K562 (cell line): Measurements from ENCODE around the gene PARD3B.

Experiments used
- ELF4 ChIP-seq: fragments of 450-650 bp; formaldehyde crosslinking; IDR thresholded peaks from 2 replicates; pipeline ENCODE4 v1.4.0; 2022; ENCODE audit warnings: missing genetic modification characterization
- EZH2 ChIP-seq: IDR thresholded peaks from 2 replicates; pipeline ENCODE4 v1.6.1; 2012; ENCODE audit warnings: low read depth, mild to moderate bottlenecking, inconsistent platforms, low read length, borderline replicate concordance
- TF ChIP-seq, protein P1 (sequence below): fragments of 450-650 bp; formaldehyde crosslinking; IDR thresholded peaks from 2 replicates; pipeline ENCODE4 v1.4.0; 2022; ENCODE audit warnings: missing genetic modification characterization

DNA sequence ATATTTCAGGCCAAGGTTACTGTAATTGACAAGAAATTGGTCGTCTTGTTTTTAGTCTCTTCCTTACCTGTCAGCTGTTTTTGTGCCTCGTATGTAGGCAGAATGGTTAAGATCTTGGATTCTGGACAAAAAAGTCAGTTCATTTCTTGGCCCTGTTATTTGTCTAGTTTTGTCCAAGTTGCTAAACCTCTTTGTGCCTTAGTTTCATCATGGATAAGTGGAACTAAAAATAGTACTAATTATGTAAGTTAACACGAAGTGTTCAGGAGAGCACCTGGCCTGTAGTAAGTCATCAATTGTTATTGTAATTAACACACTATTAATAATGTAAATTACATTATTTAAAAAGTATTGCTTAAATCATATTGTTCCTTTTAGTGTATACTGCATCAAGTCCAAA is 148.0 kb downstream of the PARD3B start:
- TF ChIP-seq, protein P1, sequence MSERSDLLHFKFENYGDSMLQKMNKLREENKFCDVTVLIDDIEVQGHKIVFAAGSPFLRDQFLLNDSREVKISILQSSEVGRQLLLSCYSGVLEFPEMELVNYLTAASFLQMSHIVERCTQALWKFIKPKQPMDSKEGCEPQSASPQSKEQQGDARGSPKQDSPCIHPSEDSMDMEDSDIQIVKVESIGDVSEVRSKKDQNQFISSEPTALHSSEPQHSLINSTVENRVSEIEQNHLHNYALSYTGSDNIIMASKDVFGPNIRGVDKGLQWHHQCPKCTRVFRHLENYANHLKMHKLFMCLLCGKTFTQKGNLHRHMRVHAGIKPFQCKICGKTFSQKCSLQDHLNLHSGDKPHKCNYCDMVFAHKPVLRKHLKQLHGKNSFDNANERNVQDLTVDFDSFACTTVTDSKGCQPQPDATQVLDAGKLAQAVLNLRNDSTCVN (CRISPR knock-in tag), result no peak
- TF ChIP-seq EZH2 (no peak), ELF4 (CRISPR knock-in tag) (no peak)
